Esophagus squamous epithelium (tissue), 4 donors: ENCODE data around the gene REST.

ENCODE experiments used
- CTCF ChIP-seq, 6 experiments: fragments of 450-650 bp in 4 of 6; fragments of 200-600 bp in 2 of 6; sonication (generic) in 2 of 6; IDR thresholded peaks; one replicate each; pipeline ENCODE4 v1.5.1; 2016 to 2019; ENCODE audit warnings: antibody characterized with exemption in 6 of 6, mild to moderate bottlenecking in 4 of 6, moderate library complexity in 4 of 6
- POLR2A ChIP-seq, 4 donors: fragments of 450-650 bp; IDR thresholded peaks; one replicate each; pipeline ENCODE4 v1.6.1; 2017; ENCODE audit warnings: antibody characterized with exemption in 4 of 4, mild to moderate bottlenecking in 4 of 4, moderate library complexity in 3 of 4

- no peak for TF ChIP-seq CTCF (IDR thresholded peaks at IDR 0.05)
- TF ChIP-seq POLR2A (IDR thresholded peaks at IDR 0.05) = no peak
These were observed 71.8 kb downstream of the REST start for GRCh38 chr4:56979421-56980072.
